IMR-90 (cell line): ENCODE data around the gene ING2. TPM values are rescaled to one million over a fixed set of nuclear protein-coding genes. Genes with fewer than 3 reads are reported as not detected.

ENCODE experiments used
- ATAC-seq: fragments of 200-7000 bp; cut with Tn5 transposase; 2 replicates; pipeline ENCODE4 v1.9.1; 2020; ENCODE audit warnings: low read depth, mild to moderate bottlenecking, moderate library complexity
- BruUV-seq: library from RNA; stranded (reverse); fragments of 400-500 nt; replicated peaks from 2 replicates; lab custom pipeline; 2021; lab: Mats Ljungman, UMichigan
- CTCF ChIA-PET: fragments of 300-600 bp; formaldehyde crosslinking; extraction: SDS; loops from one replicate; lab custom pipeline; 2021; ENCODE audit warnings: antibody characterized with exemption; lab: Yijun Ruan, JAX
- POLR2A ChIA-PET: fragments of 300-600 bp; sonication (Branson Sonifier 250); formaldehyde crosslinking; loops from one replicate; lab custom pipeline; 2022; ENCODE audit warnings: antibody characterized with exemption; ENCODE audit not compliant: unreplicated experiment; lab: Charles Lee
- DNase-seq: peaks from one replicate; pipeline ENCODE4 v3.0.0; 2013
- H2AFZ ChIP-seq: replicated peaks from 2 replicates; pipeline ENCODE3; 2013; ENCODE audit warnings: low read length, mild to moderate bottlenecking; ENCODE audit not compliant: poor library complexity
- H2AK5ac ChIP-seq: 2 replicates; pipeline ENCODE4 v1.6.1; 2013; ENCODE audit warnings: low read depth, low read length, inconsistent platforms
- H2AK9ac ChIP-seq: replicated peaks from 2 replicates; pipeline ENCODE3; 2013; ENCODE audit warnings: mild to moderate bottlenecking, low read depth, low read length, moderate library complexity; ENCODE audit not compliant: poor library complexity
- H2BK120ac ChIP-seq: 2 replicates; pipeline ENCODE4 v1.6.1; 2013; ENCODE audit warnings: low read depth, low read length, inconsistent platforms
- H2BK15ac ChIP-seq: 3 replicates; pipeline ENCODE4 v1.6.1; 2013; ENCODE audit warnings: low read depth, low read length, inconsistent platforms
- H2BK20ac ChIP-seq: 2 replicates; pipeline ENCODE4 v1.6.1; 2013; ENCODE audit warnings: low read depth, mild to moderate bottlenecking, inconsistent platforms, low read length, moderate library complexity
- H2BK5ac ChIP-seq: 2 replicates; pipeline ENCODE4 v1.6.1; 2013; ENCODE audit warnings: mild to moderate bottlenecking, low read depth, low read length, inconsistent platforms; ENCODE audit not compliant: poor library complexity, severe bottlenecking
- H3K14ac ChIP-seq: replicated peaks from 2 replicates; pipeline ENCODE4 v1.6.1; 2013; ENCODE audit warnings: low read depth, low read length, inconsistent platforms
- H3K18ac ChIP-seq: 2 replicates; pipeline ENCODE4 v1.6.1; 2013; ENCODE audit warnings: low read depth, low read length, control low read depth
- H3K23ac ChIP-seq: 2 replicates; pipeline ENCODE4 v1.6.1; 2013; ENCODE audit warnings: low read depth, low read length, inconsistent platforms
- H3K27ac ChIP-seq: 2 replicates; pipeline ENCODE4 v1.5.1; 2013; ENCODE audit warnings: mild to moderate bottlenecking, control low read depth, low read length; ENCODE audit not compliant: insufficient read depth
- H3K27me3 ChIP-seq: 2 replicates; pipeline ENCODE4 v1.6.1; 2013; ENCODE audit warnings: low read length; ENCODE audit not compliant: control insufficient read depth, insufficient read depth
- H3K36me3 ChIP-seq: 2 replicates; pipeline ENCODE4 v1.6.1; 2013; ENCODE audit warnings: low read length, mixed read lengths; ENCODE audit not compliant: control insufficient read depth, insufficient read depth
- H3K4ac ChIP-seq: 2 replicates; pipeline ENCODE4 v1.6.1; 2013; ENCODE audit warnings: low read depth, low read length, inconsistent platforms
- H3K4me1 ChIP-seq: 2 replicates; pipeline ENCODE4 v1.6.1; 2013; ENCODE audit warnings: low read length, mixed read lengths; ENCODE audit not compliant: control insufficient read depth, insufficient read depth
- H3K4me2 ChIP-seq: 2 replicates; pipeline ENCODE4 v1.6.1; 2013; ENCODE audit warnings: low read depth, mild to moderate bottlenecking, control low read depth, low read length, moderate library complexity
- H3K4me3 ChIP-seq: 2 replicates; pipeline ENCODE4 v1.5.1; 2013; ENCODE audit warnings: low read depth, mild to moderate bottlenecking, control low read depth, low read length, moderate library complexity; ENCODE audit not compliant: insufficient read depth
- H3K56ac ChIP-seq: 2 replicates; pipeline ENCODE4 v1.6.1; 2013; ENCODE audit warnings: low read length, inconsistent platforms; ENCODE audit not compliant: insufficient read depth; ENCODE audit errors: extremely low read depth
- H3K79me1 ChIP-seq, 2 experiments: 2 replicates each; pipeline ENCODE4 v1.6.1; 2013; ENCODE audit warnings: low read length in 2 of 2, inconsistent platforms in 1 of 2, low read depth in 1 of 2
- H3K9ac ChIP-seq: 2 replicates; pipeline ENCODE4 v1.6.1; 2013; ENCODE audit warnings: low read depth, low read length, control low read depth
- H3K9me1 ChIP-seq: 2 replicates; pipeline ENCODE4 v1.6.1; 2013; ENCODE audit warnings: low read length, inconsistent platforms; ENCODE audit not compliant: insufficient read depth
- H3K9me3 ChIP-seq: 2 replicates; pipeline ENCODE4 v1.6.1; 2013; ENCODE audit warnings: low read length; ENCODE audit not compliant: control insufficient read depth, insufficient read depth
- H4K20me1 ChIP-seq: 2 replicates; pipeline ENCODE4 v1.6.1; 2013; ENCODE audit warnings: low read length, inconsistent platforms; ENCODE audit not compliant: insufficient read depth
- H4K5ac ChIP-seq: 2 replicates; pipeline ENCODE4 v1.6.1; 2013; ENCODE audit warnings: mild to moderate bottlenecking, low read depth, low read length, control low read depth
- H4K8ac ChIP-seq, 2 experiments: 2 replicates each; pipeline ENCODE4 v1.6.1; 2013; ENCODE audit warnings: low read depth in 2 of 2, low read length in 2 of 2, control low read depth in 1 of 2, inconsistent platforms in 1 of 2
- H4K91ac ChIP-seq: 2 replicates; pipeline ENCODE4 v1.6.1; 2013; ENCODE audit warnings: low read depth, low read length, inconsistent platforms; ENCODE audit not compliant: insufficient read depth
- BHLHE40 ChIP-seq: fragments of 150-350 bp; IDR thresholded peaks from 2 replicates; pipeline ENCODE4 v1.6.1; 2016; ENCODE audit warnings: mild to moderate bottlenecking, low read depth, low read length
- CEBPB ChIP-seq: IDR thresholded peaks from 2 replicates; pipeline ENCODE4 v1.6.1; 2012; ENCODE audit warnings: low read depth, low read length, improper control_type of control experiment
- CHD1 ChIP-seq: IDR thresholded peaks from 2 replicates; pipeline ENCODE4 v1.6.1; 2012; ENCODE audit warnings: low read depth, low read length, improper control_type of control experiment
- ELK1 ChIP-seq: fragments of 150-350 bp; IDR thresholded peaks from 2 replicates; pipeline ENCODE4 v1.6.1; 2016; ENCODE audit warnings: low read depth, mild to moderate bottlenecking, low read length, moderate library complexity, borderline replicate concordance
- FOS ChIP-seq: fragments of 150-350 bp; IDR thresholded peaks from 2 replicates; pipeline ENCODE4 v1.6.1; 2016; ENCODE audit warnings: low read depth, low read length
- MAFK ChIP-seq: IDR thresholded peaks from 2 replicates; pipeline ENCODE4 v1.6.1; 2012; ENCODE audit warnings: low read depth, low read length, improper control_type of control experiment
- MAZ ChIP-seq: IDR thresholded peaks from 2 replicates; pipeline ENCODE4 v1.6.1; 2012; ENCODE audit warnings: low read depth, mild to moderate bottlenecking, low read length, improper control_type of control experiment, moderate library complexity, borderline replicate concordance
- MXI1 ChIP-seq: IDR thresholded peaks from 2 replicates; pipeline ENCODE4 v1.6.1; 2012; ENCODE audit warnings: low read depth, mild to moderate bottlenecking, low read length, moderate library complexity, borderline replicate concordance
- POLR2A ChIP-seq: IDR thresholded peaks from 2 replicates; pipeline ENCODE4 v1.6.1; 2012; ENCODE audit warnings: mild to moderate bottlenecking, low read depth, low read length
- RAD21 ChIP-seq: IDR thresholded peaks from 2 replicates; pipeline ENCODE4 v1.6.1; 2012; ENCODE audit warnings: low read length, improper control_type of control experiment
- RCOR1 ChIP-seq: IDR thresholded peaks from 2 replicates; pipeline ENCODE4 v1.6.1; 2012; ENCODE audit warnings: mild to moderate bottlenecking, low read length, improper control_type of control experiment; ENCODE audit not compliant: insufficient replicate concordance
- SMC3 ChIP-seq: fragments of 150-350 bp; IDR thresholded peaks from 2 replicates; pipeline ENCODE4 v1.6.1; 2016; ENCODE audit warnings: low read depth, mild to moderate bottlenecking, antibody characterized with exemption, low read length, moderate library complexity
- USF2 ChIP-seq: fragments of 150-350 bp; IDR thresholded peaks from 2 replicates; pipeline ENCODE4 v1.6.1; 2017; ENCODE audit warnings: mild to moderate bottlenecking, antibody characterized with exemption, low read length, low read depth
- WGBS, 2 experiments: methylation state at CpG; one replicate each; pipeline versions ENCODE4 v1.1.5 to v1.1.7; 2013; ENCODE audit warnings: missing lambda C conversion rate in 2 of 2; ENCODE audit not compliant: insufficient read length in 1 of 2; ENCODE audit errors: extremely low coverage in 2 of 2; 5-methylcytosine and 5-hydroxymethylcytosine counted together
- dilution Hi-C: fragments of 300-500 bp; cut with HindIII; formaldehyde crosslinking; loops from one replicate; pipeline ENCODE4 v1.14.3; 2018; ENCODE audit warnings: low sequenced_read_pairs; ENCODE audit not compliant: unreplicated experiment
- in situ Hi-C: fragments of 300-500 bp; cut with MboI; formaldehyde crosslinking; loops from 3 replicates; pipeline ENCODE4 v1.14.3; 2019; ENCODE audit warnings: low sequenced_read_pairs, inconsistent platforms, mixed read lengths
- intact Hi-C: fragments of 100-400 bp; cut with micrococcal nuclease; formaldehyde crosslinking; loops from 2 replicates; pipeline ENCODE4 v1.10.0; 2022
- polyA plus RNA-seq, 3 experiments: library from polyadenylated mRNA; depleted of rRNA; stranded (reverse); fragments of >200 nt; gene quantifications; 2 replicates each; pipeline ENCODE4 v1.2.3, GENCODE V29; 2012; ENCODE audit warnings: low replicate concordance in 1 of 3
- total RNA-seq: library from RNA; depleted of rRNA; stranded (reverse); fragments of >200 nt; gene quantifications from 2 replicates; pipeline ENCODE4 v1.2.3, GENCODE V29; 2012
- TF ChIP-seq, protein P1 (sequence below): conservative IDR thresholded peaks from 2 replicates; pipeline ENCODE4 v1.5.1; 2012; ENCODE audit warnings: mild to moderate bottlenecking, low read depth, low read length, improper control_type of control experiment

The ING2 gene
- total and polyA plus RNA-seq, 2 of the 4 experiments (the other 2 are of a cell fraction): 2.5 to 9.5 TPM

- ATAC-seq (peak; percentile 44; the same call in 1 of the 2 replicates), DNase-seq (peak; percentile 47)
- 60% methylated on average over 1 of the region's 11 CpGs; no CpG with 5 or more reads in 1 of the 2 experiments for WGBS, 2 experiments
- Histone ChIP-seq H2AFZ (no peak overlapping the region), H3K4me3 (no peak overlapping the region), H4K20me1 (no peaks in the 10 kb centered on the region), H3K9me1 (no peaks in the 10 kb centered on the region), H3K79me1 (no peaks in the 10 kb centered on the region), H3K23ac (no peak overlapping the region), H3K27me3 (no peaks in the 10 kb centered on the region), H3K27ac (no peak overlapping the region), H2BK120ac (no peak overlapping the region), H2AK9ac (no peak overlapping the region), H3K9ac (no peak overlapping the region), H2AK5ac (no peak overlapping the region), H2BK15ac (no peak overlapping the region), H3K18ac (no peak overlapping the region), H3K9me3 (no peaks in the 10 kb centered on the region), H3K4me1 (no peaks in the 10 kb centered on the region), H3K56ac (no peak overlapping the region), H4K8ac (no peak overlapping the region), H3K4ac (no peak overlapping the region), H2BK5ac (peak overlapping the region; percentile 30), H3K36me3 (no peaks in the 10 kb centered on the region), H4K91ac (no peak overlapping the region), H4K5ac (no peak overlapping the region), H3K4me2 (no peak overlapping the region), H3K14ac (no peak overlapping the region), H2BK20ac (no peak overlapping the region)
- no TSS peak for BruUV-seq
- TF ChIP-seq USF2: no peak
- no peak for TF ChIP-seq CEBPB
- no peak for TF ChIP-seq POLR2A
- TF ChIP-seq MXI1: no peak
- no peak for TF ChIP-seq SMC3
- TF ChIP-seq CHD1: no peak
- no peak for TF ChIP-seq RCOR1
- TF ChIP-seq ELK1: no peak
- no peak for TF ChIP-seq BHLHE40
- no peak for TF ChIP-seq RAD21
- TF ChIP-seq, protein P1, sequence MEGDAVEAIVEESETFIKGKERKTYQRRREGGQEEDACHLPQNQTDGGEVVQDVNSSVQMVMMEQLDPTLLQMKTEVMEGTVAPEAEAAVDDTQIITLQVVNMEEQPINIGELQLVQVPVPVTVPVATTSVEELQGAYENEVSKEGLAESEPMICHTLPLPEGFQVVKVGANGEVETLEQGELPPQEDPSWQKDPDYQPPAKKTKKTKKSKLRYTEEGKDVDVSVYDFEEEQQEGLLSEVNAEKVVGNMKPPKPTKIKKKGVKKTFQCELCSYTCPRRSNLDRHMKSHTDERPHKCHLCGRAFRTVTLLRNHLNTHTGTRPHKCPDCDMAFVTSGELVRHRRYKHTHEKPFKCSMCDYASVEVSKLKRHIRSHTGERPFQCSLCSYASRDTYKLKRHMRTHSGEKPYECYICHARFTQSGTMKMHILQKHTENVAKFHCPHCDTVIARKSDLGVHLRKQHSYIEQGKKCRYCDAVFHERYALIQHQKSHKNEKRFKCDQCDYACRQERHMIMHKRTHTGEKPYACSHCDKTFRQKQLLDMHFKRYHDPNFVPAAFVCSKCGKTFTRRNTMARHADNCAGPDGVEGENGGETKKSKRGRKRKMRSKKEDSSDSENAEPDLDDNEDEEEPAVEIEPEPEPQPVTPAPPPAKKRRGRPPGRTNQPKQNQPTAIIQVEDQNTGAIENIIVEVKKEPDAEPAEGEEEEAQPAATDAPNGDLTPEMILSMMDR: no peak
- no peak for TF ChIP-seq FOS
- no peak for TF ChIP-seq MAZ
- TF ChIP-seq MAFK: no peak
- ChIA-PET CTCF (interaction anchor here (0.6 kb wide), 1 partner anchor 153 kb away, joined by 3 read pairs; no protein-coding TSS in a partner anchor), POLR2A (no interaction called here)
- intact Hi-C loops (no loop called here), dilution Hi-C loops (no loop called here), in situ Hi-C loops (no loop called here)
These were observed 19.3 kb upstream of the ING2 start for GRCh38 chr4:183485411-183486160.
